Activated CD8-positive, alpha-beta memory T cell treated with anti-CD3 and anti-CD28 coated beads for 36 hours (primary cell): ENCODE measurements around the gene MARVELD3. TPM values are rescaled to one million over a fixed set of nuclear protein-coding genes. Genes with fewer than 3 reads are reported as not detected.
"Not testable (repeated sequence)": the region's sequence is repeated elsewhere in the genome, so short reads cannot be mapped to it uniquely, and the experiment has no call there.

ENCODE experiments used
- CTCF ChIA-PET: fragments of 350-600 bp; sonication (Branson Sonifier 250); formaldehyde crosslinking; loops from one replicate; lab custom pipeline; 2021; ENCODE audit warnings: antibody characterized with exemption; lab: Charles Lee
- POLR2A ChIA-PET: fragments of 350-600 bp; sonication (Branson Sonifier 250); formaldehyde crosslinking; loops from one replicate; lab custom pipeline; 2021; ENCODE audit warnings: antibody characterized with exemption; lab: Charles Lee
- total RNA-seq, 2 experiments: library from RNA; stranded (reverse); gene quantifications; one replicate each; pipeline ENCODE4 v1.2.3, GENCODE V29; 2021

MARVELD3 gene
- total RNA-seq, 2 experiments from 2014 or later: not detected

DNA sequence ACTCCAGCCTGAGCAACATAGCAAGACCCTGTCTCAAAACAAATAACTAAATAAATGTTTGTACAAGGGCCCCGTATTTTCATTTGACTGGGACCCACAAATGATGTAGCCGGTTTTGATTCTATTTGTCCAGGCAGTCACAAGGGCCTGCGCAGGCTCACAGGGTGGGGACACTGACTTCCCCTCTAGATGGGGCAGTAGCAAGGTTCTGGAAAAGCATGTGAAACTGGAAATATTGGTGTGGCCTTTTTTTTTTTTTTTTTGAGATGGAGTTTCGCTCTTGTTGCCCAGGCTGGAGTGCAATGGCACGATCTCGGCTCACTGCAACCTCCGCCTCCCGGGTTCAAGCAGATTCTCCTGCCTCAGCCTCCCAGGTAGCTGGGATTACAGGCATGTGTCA is 11.0 kb upstream of the MARVELD3 start:
- POLR2A ChIA-PET, CTCF ChIA-PET: not testable (repeated sequence)

- ChIA-PET CTCF (no interaction called here), POLR2A (no interaction called here)
Measured at GRCh38 chr16:71618429-71618828, 7.6 kb upstream of the MARVELD3 start.

DNA sequence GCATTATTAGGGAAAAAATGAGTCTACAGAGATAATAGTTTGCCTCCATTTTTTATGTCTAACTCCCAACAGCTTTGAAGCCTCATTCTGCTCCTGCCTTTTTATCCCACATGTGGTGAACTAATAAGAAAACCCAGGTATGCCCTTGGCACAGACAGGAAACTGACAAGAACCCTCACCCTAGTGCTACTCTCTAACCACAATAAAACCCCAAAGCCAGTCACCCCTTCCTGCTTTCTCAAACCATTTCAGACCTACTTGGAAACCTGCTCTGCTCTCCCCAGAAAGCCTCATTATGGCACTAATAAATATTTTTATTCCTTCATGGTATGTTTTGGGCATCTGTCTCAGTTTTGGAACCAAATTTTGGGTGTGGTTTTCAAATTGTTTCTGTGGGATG is 3.9 kb upstream of the MARVELD3 start:
- CTCF ChIA-PET: no interaction called here
- POLR2A ChIA-PET: no interaction called here

DNA sequence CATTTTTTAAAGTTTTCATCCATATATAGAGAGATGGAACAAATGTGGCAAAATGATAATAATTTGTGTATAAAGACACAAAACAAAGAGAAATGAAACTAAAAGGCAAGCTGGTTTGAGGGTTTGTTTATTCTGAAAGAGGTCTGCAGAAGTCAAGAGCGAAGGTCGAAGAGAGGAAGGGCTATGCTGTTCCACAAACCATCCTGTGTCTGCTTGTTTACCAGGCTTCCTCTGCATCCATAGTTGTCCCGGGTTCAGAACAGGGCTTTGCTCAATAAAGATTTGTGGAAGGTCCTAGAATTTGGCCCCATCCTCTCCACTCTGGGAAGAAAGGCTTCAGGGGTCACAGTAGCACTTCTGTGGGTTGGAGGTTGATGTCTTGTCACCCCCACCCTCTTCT is 2.4 kb upstream of the MARVELD3 start:
- CTCF ChIA-PET: interaction anchor here (1.6 kb wide), 1 partner anchor 13 kb away, joined by 5 read pairs; no protein-coding TSS in a partner anchor
- POLR2A ChIA-PET: no interaction called here

- ChIA-PET CTCF (interaction anchor here (1.0 to 1.6 kb wide), 2 partner anchors 14 to 60 kb away, joined by 3 to 5 read pairs; no protein-coding TSS in a partner anchor), POLR2A (no interaction called here)
Measured at GRCh38 chr16:71625113-71625850, 702 bp upstream of the MARVELD3 start.

DNA sequence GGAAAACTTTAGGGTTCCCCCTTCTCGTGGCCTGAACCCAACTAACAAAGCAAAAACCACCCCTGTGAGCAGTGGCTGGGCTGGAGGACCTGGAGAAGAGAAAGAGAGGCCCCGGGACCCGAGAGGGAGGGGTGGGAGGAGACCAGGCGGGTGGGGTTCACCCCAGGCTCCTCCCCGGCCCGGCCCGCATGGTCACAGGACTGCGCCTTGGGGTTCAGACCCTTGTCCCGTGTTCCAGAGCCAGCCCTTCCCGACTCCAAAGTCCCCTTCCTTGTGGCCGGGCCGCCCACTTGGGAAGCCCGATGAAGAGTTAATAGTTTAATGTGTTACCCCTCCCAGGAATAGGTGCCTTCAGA is 852 bp downstream of the MARVELD3 start:
- POLR2A ChIA-PET: no interaction called here
- CTCF ChIA-PET: no interaction called here

- ChIA-PET POLR2A (no interaction called here), CTCF (no interaction called here)
Measured at GRCh38 chr16:71627731-71628181, 1.8 kb downstream of the MARVELD3 start.

DNA sequence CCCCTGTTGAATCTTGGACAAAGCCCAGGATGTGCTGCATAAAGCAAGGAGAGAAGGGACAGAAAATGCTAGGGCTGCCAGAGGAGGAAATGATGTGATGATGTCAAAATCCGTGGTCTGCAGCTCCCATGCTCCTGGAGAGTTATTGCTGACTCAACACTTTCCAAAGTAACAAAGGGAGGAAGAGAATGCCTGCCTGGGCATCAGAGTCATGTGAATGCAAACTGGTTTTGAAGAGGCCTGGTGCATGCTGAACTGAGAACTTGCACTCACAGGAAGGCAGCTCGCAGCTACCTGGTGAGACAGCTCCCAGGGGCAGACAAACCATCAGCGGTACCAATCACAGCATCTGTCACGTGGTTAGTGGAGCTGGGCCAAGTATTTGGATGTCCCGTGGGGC is 2.8 kb downstream of the MARVELD3 start:
- CTCF ChIA-PET: interaction anchor here (0.9 kb wide), 1 partner anchor 79 kb away, joined by 3 read pairs; no protein-coding TSS in a partner anchor

GRCh38 chr16:71629278-71630016 is 3.5 kb downstream of the MARVELD3 start:
- CTCF ChIA-PET: interaction anchor here (0.9 kb wide), 1 partner anchor 80 kb away, joined by 3 read pairs; no protein-coding TSS in a partner anchor
- POLR2A ChIA-PET: no interaction called here

More for the DNA sequence above, 2.8 kb downstream of the MARVELD3 start:
- POLR2A ChIA-PET: no interaction called here

GRCh38 chr16:71630808-71631207 is 4.8 kb downstream of the MARVELD3 start:
- CTCF ChIA-PET: interaction anchor here (1.0 kb wide), 1 partner anchor 331 kb away, joined by 3 read pairs; no protein-coding TSS in a partner anchor
- POLR2A ChIA-PET: no interaction called here

DNA sequence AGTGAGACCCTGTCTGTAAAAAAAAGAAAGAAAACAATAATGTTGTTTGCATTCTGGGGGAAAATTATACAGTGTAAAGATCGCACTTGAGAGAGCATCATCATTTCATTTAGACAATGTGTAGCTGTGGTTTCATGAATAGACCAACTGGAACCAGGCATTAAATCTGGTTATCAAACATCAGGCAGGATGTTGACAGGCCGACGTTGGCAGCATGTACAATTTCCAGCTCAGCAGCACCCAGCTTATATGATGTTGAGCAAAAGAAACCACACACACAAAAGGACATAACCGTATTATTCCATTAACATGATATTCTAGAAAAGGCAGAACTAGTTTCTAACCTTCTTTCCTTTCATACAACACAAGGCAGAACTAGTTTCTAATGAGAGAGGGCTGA is 5.8 kb downstream of the MARVELD3 start:
- CTCF ChIA-PET: no interaction called here
- POLR2A ChIA-PET: no interaction called here

- POLR2A ChIA-PET: no interaction called here
- CTCF ChIA-PET: no interaction called here
Measured at GRCh38 chr16:71635632-71636031, 9.6 kb downstream of the MARVELD3 start.

GRCh38 chr16:71637398-71637797 is 11.4 kb downstream of the MARVELD3 start:
- ChIA-PET CTCF (no interaction called here), POLR2A (no interaction called here)

- POLR2A ChIA-PET: no interaction called here
- CTCF ChIA-PET: no interaction called here
Measured at GRCh38 chr16:71645450-71645849, 19.5 kb downstream of the MARVELD3 start.

DNA sequence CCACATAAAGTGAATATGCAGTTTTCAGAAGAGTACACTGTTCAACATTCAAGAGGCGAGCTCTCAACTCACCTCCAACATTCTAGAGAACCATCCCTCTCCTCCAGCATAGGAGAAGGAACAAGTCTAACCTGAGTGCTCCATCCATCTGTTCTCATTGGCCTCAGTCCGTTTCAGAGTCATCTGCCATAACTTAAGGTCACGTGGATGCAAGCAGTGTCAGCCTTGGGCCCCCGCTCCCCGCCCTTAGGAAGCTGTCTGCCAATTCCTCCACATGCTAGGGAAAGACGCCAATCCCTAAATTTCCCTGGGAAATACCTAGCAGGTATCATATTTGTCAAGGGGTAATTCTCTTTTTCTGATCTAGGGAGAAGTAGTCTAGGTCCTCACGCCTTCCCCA is 21.4 kb downstream of the MARVELD3 start:
- CTCF ChIA-PET: no interaction called here
- POLR2A ChIA-PET: no interaction called here

- CTCF ChIA-PET: no interaction called here
- POLR2A ChIA-PET: no interaction called here
Measured at GRCh38 chr16:71648162-71648561, 22.2 kb downstream of the MARVELD3 start.

DNA sequence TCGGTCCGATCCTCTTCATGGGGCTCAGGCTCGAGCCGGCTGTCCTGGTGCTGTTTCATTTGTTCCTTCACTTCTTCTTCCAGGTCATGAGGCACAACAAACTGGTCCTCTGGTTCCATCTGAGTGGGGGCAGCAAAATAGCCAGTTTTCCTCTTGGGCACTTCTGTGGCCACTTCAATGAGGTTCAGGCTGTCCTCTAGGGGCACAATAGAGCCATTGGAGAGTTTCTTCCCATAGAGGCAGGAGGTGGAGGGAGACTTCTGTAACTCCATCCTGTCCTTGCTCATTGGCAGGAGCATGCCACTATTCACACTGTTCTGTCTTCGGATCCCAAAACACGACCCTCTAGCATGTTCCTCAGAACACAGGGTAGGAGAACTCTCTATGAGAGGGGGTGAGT is 22.9 kb downstream of the MARVELD3 start:
- CTCF ChIA-PET: no interaction called here
- POLR2A ChIA-PET: no interaction called here

DNA sequence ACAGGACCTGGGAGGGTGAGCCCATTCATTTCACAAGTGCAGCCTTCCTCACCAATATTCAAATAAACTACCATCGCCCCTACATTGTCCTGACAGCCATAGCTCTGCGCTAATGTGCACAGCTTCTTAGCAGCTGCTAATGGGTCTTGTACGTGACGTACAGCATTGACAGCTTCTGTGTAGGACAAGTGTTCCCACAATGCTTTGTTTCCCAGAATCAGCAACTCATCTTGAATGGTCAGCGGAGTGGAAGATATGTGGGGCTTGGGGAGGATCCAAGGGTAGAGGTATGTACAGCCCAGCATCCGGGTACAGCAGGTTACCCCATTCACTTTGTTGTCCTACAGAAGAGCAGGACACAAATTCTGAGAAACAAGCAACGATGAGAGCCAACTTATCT is 23.7 kb downstream of the MARVELD3 start:
- POLR2A ChIA-PET: no interaction called here
- CTCF ChIA-PET: no interaction called here

- CTCF ChIA-PET: no interaction called here
- POLR2A ChIA-PET: interaction anchor here (0.5 kb wide), 1 partner anchor 242 kb away, joined by 3 read pairs; no protein-coding TSS in a partner anchor
Measured at GRCh38 chr16:71658771-71659170, 32.8 kb downstream of the MARVELD3 start.

DNA sequence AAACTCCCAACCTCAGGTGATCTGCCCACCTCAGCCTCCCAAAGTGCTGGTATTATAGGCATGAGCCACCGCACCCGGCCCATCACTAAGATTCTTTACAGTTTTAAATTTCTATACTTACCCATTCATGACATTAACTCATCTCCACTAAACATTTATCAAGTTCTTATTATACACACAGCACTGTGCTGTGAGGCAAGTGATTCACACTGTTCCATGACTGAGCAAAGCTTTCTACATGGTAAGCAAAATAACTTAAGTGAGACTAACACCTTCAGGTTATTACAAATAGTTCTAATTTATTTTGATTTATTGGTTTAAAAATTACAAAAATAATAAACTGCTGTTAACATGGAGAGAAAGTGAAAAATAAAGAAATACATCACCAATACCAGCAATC is 33.5 kb downstream of the MARVELD3 start:
- CTCF ChIA-PET: no interaction called here

DNA sequence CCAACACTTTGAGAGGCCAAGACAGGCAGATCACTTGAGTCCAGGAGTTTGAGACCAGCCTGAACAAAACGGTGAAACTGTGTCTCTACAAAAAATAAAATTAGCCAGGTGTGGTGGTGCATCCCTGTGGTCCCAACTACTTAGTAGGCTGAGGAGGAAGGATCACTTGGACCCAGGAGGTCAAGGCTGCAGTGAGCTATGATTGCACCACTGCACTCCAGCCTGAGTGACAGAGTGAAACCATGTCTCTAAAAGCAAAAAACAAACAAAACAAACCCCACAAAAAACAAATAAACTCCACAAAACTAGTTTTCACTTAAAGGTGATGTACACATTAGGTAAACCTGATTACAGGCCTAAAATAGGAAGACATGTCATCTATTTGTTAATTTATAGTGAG is 40.3 kb downstream of the MARVELD3 start:
- CTCF ChIA-PET: no interaction called here
- POLR2A ChIA-PET: no interaction called here

More for the DNA sequence above, 33.5 kb downstream of the MARVELD3 start:
- POLR2A ChIA-PET: no interaction called here
